RPMI7951 (cell line): ENCODE results near the gene ITGAV. TPM values are rescaled to one million over a fixed set of nuclear protein-coding genes. Genes with fewer than 3 reads are reported as not detected.

Source experiments
- DNase-seq: peaks from one replicate; pipeline ENCODE4 v3.0.0-alpha.2; 2012; ENCODE audit warnings: low read depth
- total RNA-seq: library from RNA; depleted of rRNA; stranded (reverse); fragments of >200 nt; shearing (Covaris generic); gene quantifications from 2 replicates; pipeline ENCODE4 v1.2.3, GENCODE V29; 2014

Gene ITGAV
- total RNA-seq, 1 experiment from 2014 or later = 170 TPM

GRCh38 chr2:186670831-186671230, 81.0 kb downstream of the ITGAV start:
- no peak for DNase-seq

- DNase-seq = no peak
These were observed 85.5 kb downstream of the ITGAV start for GRCh38 chr2:186675380-186675779.

- no peak for DNase-seq
These were observed 93.5 kb downstream of the ITGAV start for GRCh38 chr2:186683341-186683740.

GRCh38 chr2:186687807-186688211, 98.0 kb downstream of the ITGAV start:
- DNase-seq = peak; percentile 50

- no peak for DNase-seq
These were observed 99.0 kb downstream of the ITGAV start for GRCh38 chr2:186688813-186689212.

- DNase-seq = peak; percentile 14
These were observed 100.9 kb downstream of the ITGAV start for GRCh38 chr2:186690786-186691185.

- no peak for DNase-seq
These were observed 101.4 kb downstream of the ITGAV start for GRCh38 chr2:186691231-186691630.

- DNase-seq = no peak
These were observed 102.0 kb downstream of the ITGAV start for GRCh38 chr2:186691900-186692299.

- no peak for DNase-seq
These were observed 103.6 kb downstream of the ITGAV start for GRCh38 chr2:186693446-186693832.

GRCh38 chr2:186695081-186695756, 105.4 kb downstream of the ITGAV start:
- peak; percentile 17 for DNase-seq

GRCh38 chr2:186696290-186696689, 106.4 kb downstream of the ITGAV start:
- no peak for DNase-seq

- DNase-seq = no peak
These were observed 106.9 kb downstream of the ITGAV start for GRCh38 chr2:186696804-186697203.

GRCh38 chr2:186697536-186697935, 107.7 kb downstream of the ITGAV start:
- peak; percentile 19 for DNase-seq

GRCh38 chr2:186699742-186700141, 109.9 kb downstream of the ITGAV start:
- no peak for DNase-seq

GRCh38 chr2:186702006-186702405, 112.2 kb downstream of the ITGAV start:
- no peak for DNase-seq

GRCh38 chr2:186702501-186702900, 112.6 kb downstream of the ITGAV start:
- DNase-seq = no peak

- DNase-seq = no peak
These were observed 115.0 kb downstream of the ITGAV start for GRCh38 chr2:186704897-186705296.

- DNase-seq = no peak
These were observed 119.9 kb downstream of the ITGAV start for GRCh38 chr2:186709529-186710450.

- no peak for DNase-seq
These were observed 123.8 kb downstream of the ITGAV start for GRCh38 chr2:186713691-186714090.

- no peak for DNase-seq
These were observed 124.8 kb downstream of the ITGAV start for GRCh38 chr2:186714611-186715010.

GRCh38 chr2:186716004-186716403, 126.1 kb downstream of the ITGAV start:
- no peak for DNase-seq

GRCh38 chr2:186716899-186717298, 127.0 kb downstream of the ITGAV start:
- no peak for DNase-seq
